Smooth muscle cell (in vitro differentiated cells): Measurements from ENCODE around the gene UVSSA. TPM values are rescaled to one million over a fixed set of nuclear protein-coding genes. Genes with fewer than 3 reads are reported as not detected.

ENCODE experiments used
- DNase-seq: peaks from one replicate; lab custom pipeline; 2025; ENCODE audit not compliant: unreplicated experiment; lab: John Stamatoyannopoulos, UW
- H2AFZ ChIP-seq: fragments of 200-600 bp; sonication (generic); 2 replicates; pipeline ENCODE4 v1.6.0; 2016; ENCODE audit warnings: antibody characterized with exemption, low read depth, mild to moderate bottlenecking
- H3F3A ChIP-seq: fragments of 200-600 bp; sonication (generic); 2 replicates; pipeline ENCODE4 v1.6.0; 2017; ENCODE audit warnings: antibody characterized with exemption, low read depth
- H3K27ac ChIP-seq: fragments of 200-600 bp; sonication (generic); 2 replicates; pipeline ENCODE4 v1.5.1; 2016; ENCODE audit warnings: low read depth, mild to moderate bottlenecking
- H3K27me3 ChIP-seq: fragments of 200-600 bp; sonication (generic); 2 replicates; pipeline ENCODE4 v1.6.1; 2016; ENCODE audit warnings: low read depth, mild to moderate bottlenecking
- H3K36me3 ChIP-seq: fragments of 200-600 bp; sonication (generic); 2 replicates; pipeline ENCODE4 v1.5.1; 2016; ENCODE audit warnings: low read depth
- H3K4me1 ChIP-seq: fragments of 200-600 bp; sonication (generic); 2 replicates; pipeline ENCODE4 v1.5.1; 2016; ENCODE audit warnings: low read depth
- H3K4me2 ChIP-seq: fragments of 200-600 bp; sonication (generic); 2 replicates; pipeline ENCODE4 v1.6.0; 2016; ENCODE audit warnings: mild to moderate bottlenecking
- H3K4me3 ChIP-seq: fragments of 200-600 bp; sonication (generic); 2 replicates; pipeline ENCODE4 v1.5.1; 2016; ENCODE audit warnings: mild to moderate bottlenecking
- H3K79me2 ChIP-seq: fragments of 200-600 bp; sonication (generic); 2 replicates; pipeline ENCODE4 v1.6.0; 2016; ENCODE audit warnings: low read depth, mild to moderate bottlenecking
- H3K9ac ChIP-seq: fragments of 200-600 bp; sonication (generic); 2 replicates; pipeline ENCODE4 v1.6.0; 2016; ENCODE audit warnings: low read depth
- H3K9me3 ChIP-seq: fragments of 200-600 bp; sonication (generic); replicated peaks from 2 replicates; pipeline ENCODE4 v1.5.1; 2016; ENCODE audit warnings: low read depth
- H4K20me1 ChIP-seq: fragments of 200-600 bp; sonication (generic); 2 replicates; pipeline ENCODE4 v1.6.0; 2016; ENCODE audit warnings: low read depth
- WGBS: methylation state at CpG from one replicate; pipeline ENCODE4 v1.1.7; 2016; ENCODE audit warnings: low lambda C conversion rate; 5-methylcytosine and 5-hydroxymethylcytosine counted together
- polyA plus RNA-seq: library from polyadenylated mRNA; unstranded; fragments of >200 nt; fragmentation: Nextera tagmentation; extraction: Ambion mirVana; gene quantifications from 2 replicates; pipeline ENCODE4 v1.2.1, GENCODE V29; 2016
- total RNA-seq: library from RNA; depleted of rRNA; stranded (reverse); fragments of >200 nt; gene quantifications from 2 replicates; pipeline ENCODE4 v1.2.3, GENCODE V29; 2014
- TF ChIP-seq, protein P1 (sequence below): fragments of 200-600 bp; sonication (generic); IDR thresholded peaks from 2 replicates; pipeline ENCODE4 v1.5.1; 2017; ENCODE audit warnings: borderline replicate concordance, mild to moderate bottlenecking, antibody characterized with exemption; ENCODE audit not compliant: insufficient read depth, poor library complexity, severe bottlenecking

UVSSA gene
- total and polyA plus RNA-seq, 2 experiments from 2014 or later = 9.0 to 13.0 TPM

DNA sequence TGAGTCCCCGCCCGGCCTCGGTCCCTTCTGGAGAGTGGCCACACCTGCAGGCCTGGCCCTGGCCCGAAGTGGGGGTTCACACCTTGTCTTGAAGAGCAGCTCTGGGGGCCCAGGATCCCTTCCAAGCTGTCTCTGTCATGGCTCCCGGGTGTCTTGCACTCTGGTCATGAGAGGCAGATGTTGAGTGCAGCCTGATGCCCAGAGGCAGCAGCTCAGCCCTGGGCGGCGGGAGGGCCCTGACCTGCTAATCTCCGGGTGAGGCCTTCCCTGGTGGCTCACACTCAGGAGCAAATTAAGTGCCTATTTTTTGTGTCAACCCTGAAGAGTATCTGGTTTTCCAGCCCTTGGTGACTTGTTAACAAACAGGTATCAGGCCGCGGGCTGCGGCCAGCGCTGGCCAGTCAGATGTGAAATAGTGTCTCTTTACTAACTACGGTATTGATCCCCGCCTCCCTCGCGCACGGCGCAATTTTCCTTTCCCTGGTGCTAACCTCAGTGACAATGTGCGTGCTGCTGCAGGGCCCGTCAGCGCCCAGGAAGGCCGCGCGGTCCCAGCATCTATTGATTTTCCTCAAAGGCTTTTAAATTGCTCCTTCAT is 35.0 kb downstream of the UVSSA start:
- Histone ChIP-seq H2AFZ (no peak overlapping the region), H3K4me1 (no peaks in the 10 kb centered on the region), H3K79me2 (no peaks in the 10 kb centered on the region), H3K4me3 (no peak overlapping the region), H3K27ac (no peak overlapping the region), H4K20me1 (no peaks in the 10 kb centered on the region), H3K36me3 (peaks cover 10% of the 10 kb centered on the region), H3K9ac (no peak overlapping the region), H3K27me3 (no peaks in the 10 kb centered on the region), H3K9me3 (no peaks in the 10 kb centered on the region), H3K4me2 (no peak overlapping the region), H3F3A (no peaks in the 10 kb centered on the region)
- no peak for DNase-seq
- TF ChIP-seq, protein P1, sequence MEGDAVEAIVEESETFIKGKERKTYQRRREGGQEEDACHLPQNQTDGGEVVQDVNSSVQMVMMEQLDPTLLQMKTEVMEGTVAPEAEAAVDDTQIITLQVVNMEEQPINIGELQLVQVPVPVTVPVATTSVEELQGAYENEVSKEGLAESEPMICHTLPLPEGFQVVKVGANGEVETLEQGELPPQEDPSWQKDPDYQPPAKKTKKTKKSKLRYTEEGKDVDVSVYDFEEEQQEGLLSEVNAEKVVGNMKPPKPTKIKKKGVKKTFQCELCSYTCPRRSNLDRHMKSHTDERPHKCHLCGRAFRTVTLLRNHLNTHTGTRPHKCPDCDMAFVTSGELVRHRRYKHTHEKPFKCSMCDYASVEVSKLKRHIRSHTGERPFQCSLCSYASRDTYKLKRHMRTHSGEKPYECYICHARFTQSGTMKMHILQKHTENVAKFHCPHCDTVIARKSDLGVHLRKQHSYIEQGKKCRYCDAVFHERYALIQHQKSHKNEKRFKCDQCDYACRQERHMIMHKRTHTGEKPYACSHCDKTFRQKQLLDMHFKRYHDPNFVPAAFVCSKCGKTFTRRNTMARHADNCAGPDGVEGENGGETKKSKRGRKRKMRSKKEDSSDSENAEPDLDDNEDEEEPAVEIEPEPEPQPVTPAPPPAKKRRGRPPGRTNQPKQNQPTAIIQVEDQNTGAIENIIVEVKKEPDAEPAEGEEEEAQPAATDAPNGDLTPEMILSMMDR = no peak
- 98% methylated on average over 24 of the region's 24 CpGs for WGBS

DNA sequence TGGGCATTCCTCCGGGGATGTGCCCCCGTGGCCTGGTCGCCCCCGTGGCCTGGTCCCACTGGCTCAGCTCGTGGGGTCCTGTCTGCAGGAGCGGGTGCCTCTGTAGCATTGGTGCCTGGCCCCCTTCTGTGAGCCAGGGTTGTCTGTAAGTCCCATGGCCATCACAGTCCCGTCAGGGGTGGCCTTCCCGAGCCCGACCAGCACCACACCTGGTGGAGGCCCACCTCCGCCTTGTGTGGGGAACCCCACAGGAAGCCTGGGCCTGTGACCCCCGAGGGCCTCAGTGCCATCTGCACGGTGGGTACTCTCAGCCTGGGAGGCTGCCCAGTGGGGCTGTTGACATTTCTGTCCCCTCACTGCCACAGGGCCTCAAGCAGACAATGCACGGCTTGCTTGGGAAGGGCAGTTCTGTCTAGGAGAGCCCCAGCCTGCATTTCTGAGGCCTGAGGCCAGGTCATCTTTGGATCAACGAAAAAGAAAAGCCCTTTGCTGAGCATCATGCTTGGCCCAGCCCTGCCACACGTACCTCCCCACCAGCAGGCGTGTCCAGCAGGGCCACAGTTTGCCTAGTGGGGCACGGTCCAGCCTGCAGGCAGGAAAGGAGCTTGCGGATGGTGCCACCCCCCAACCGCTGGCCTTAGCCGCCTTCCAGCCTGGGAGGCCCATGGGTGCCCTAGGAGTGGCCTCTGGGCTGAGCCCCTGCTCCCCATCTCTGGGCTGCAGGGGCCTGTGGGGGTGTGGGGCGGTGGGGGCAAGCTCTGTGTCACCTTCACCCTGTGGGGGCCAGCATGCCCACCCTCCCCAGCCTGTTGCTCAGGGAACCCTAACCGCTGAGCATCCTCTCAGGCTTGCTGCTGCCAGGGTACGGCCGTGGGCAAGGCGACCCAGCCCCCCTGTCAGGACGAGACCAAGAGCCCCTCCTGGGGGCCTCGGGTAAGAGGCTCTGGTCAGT is 36.0 kb downstream of the UVSSA start:
- H3K27ac ChIP-seq = no peak overlapping the region
- no peak overlapping the region for H2AFZ ChIP-seq
- peaks cover 18% of the 10 kb centered on the region for H3K36me3 ChIP-seq
- no peaks in the 10 kb centered on the region for H3K9me3 ChIP-seq
- no peak for DNase-seq
- no peak overlapping the region for H3K4me3 ChIP-seq
- 95% methylated on average over 27 of the region's 27 CpGs for WGBS
- H4K20me1 ChIP-seq = no peaks in the 10 kb centered on the region
- no peaks in the 10 kb centered on the region for H3K27me3 ChIP-seq
- no peaks in the 10 kb centered on the region for H3K4me1 ChIP-seq
- no peak overlapping the region for H3K9ac ChIP-seq
- TF ChIP-seq, protein P1 = no peak
- no peaks in the 10 kb centered on the region for H3K79me2 ChIP-seq
- no peak overlapping the region for H3K4me2 ChIP-seq
- H3F3A ChIP-seq = no peaks in the 10 kb centered on the region

DNA sequence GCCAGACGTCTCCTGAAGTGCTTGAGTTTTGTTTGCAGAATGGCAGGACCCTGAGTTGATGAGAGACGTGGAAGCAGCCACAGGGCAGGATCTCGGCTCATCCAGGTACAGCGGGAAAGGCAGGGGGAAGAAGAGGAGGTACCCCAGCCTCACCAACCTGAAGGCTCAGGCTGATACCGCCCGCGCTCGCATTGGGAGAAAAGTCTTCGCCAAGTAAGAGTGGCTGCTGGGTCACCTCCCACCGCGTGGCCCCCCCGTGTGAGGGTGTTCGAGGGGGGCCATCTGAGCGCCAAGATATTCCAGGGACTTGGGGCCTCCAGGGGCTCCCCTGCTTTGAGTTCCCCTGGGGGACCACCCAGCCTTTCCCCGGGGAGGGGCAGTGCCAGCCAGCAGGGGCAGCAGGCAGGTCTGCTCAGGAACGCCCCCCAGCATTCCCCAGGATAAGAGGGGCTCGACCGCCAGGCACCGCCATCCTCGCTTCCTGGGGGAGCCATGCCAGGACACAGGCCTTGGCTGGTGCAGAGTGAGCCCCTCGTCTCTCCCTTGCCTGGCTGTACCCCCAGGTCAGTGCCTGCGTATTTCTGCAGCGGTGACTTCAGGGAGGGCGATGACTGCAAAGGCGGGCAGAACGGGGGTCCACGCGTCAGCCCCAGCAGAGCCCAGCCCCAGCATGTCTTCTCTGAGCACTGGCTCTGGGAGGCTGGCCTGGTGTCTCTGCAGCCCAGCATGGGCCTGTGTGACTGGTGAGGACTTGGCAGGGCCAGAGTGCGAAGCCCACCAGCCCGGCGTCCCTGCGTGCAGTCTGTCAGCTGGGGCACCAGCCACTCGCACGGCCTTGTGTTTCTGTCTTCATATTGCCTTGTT is 37.0 kb downstream of the UVSSA start:
- no peak overlapping the region for H3K9ac ChIP-seq
- no peak overlapping the region for H3K4me2 ChIP-seq
- WGBS = 93% methylated on average over 34 of the region's 34 CpGs
- H3K4me1 ChIP-seq = no peaks in the 10 kb centered on the region
- H3K4me3 ChIP-seq = no peak overlapping the region
- DNase-seq = no peak
- peaks cover 3% of the 10 kb centered on the region for H3K9me3 ChIP-seq
- H3F3A ChIP-seq = no peaks in the 10 kb centered on the region
- peaks cover 18% of the 10 kb centered on the region for H3K36me3 ChIP-seq
- H2AFZ ChIP-seq = no peak overlapping the region
- no peak overlapping the region for H3K27ac ChIP-seq
- no peaks in the 10 kb centered on the region for H3K79me2 ChIP-seq
- no peaks in the 10 kb centered on the region for H3K27me3 ChIP-seq
- TF ChIP-seq, protein P1 = no peak
- no peaks in the 10 kb centered on the region for H4K20me1 ChIP-seq
